Measurements from ENCODE around the gene ASB8. TPM values are rescaled to one million over a fixed set of nuclear protein-coding genes. Genes with fewer than 3 reads are reported as not detected.
A peak's percentile ranks its signal among the peaks of the same experiment; 100 is the strongest.

Gene ASB8
- total RNA-seq, 2 donors from 2014 or later, result 35.7 to 68.6 TPM

GRCh38 chr12:48175613-48176416, 18.5 kb upstream of the ASB8 start:
- H3K27me3 ChIP-seq, result no peaks in the 10 kb centered on the region
- H3K27ac ChIP-seq, result no peak overlapping the region
- TF ChIP-seq, protein P1, sequence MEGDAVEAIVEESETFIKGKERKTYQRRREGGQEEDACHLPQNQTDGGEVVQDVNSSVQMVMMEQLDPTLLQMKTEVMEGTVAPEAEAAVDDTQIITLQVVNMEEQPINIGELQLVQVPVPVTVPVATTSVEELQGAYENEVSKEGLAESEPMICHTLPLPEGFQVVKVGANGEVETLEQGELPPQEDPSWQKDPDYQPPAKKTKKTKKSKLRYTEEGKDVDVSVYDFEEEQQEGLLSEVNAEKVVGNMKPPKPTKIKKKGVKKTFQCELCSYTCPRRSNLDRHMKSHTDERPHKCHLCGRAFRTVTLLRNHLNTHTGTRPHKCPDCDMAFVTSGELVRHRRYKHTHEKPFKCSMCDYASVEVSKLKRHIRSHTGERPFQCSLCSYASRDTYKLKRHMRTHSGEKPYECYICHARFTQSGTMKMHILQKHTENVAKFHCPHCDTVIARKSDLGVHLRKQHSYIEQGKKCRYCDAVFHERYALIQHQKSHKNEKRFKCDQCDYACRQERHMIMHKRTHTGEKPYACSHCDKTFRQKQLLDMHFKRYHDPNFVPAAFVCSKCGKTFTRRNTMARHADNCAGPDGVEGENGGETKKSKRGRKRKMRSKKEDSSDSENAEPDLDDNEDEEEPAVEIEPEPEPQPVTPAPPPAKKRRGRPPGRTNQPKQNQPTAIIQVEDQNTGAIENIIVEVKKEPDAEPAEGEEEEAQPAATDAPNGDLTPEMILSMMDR (IDR thresholded peaks at IDR 0.05), result no peak

GRCh38 chr12:48169011-48169410, 11.7 kb upstream of the ASB8 start:
- no peaks in the 10 kb centered on the region for H3K36me3 ChIP-seq
- TF ChIP-seq, protein P1 (IDR thresholded peaks at IDR 0.05), result no peak
- H3K27me3 ChIP-seq, result no peaks in the 10 kb centered on the region
- no peak overlapping the region for H3K4me3 ChIP-seq
- no peak overlapping the region for H3K27ac ChIP-seq
- H3K9me3 ChIP-seq, result no peaks in the 10 kb centered on the region
- H3K4me1 ChIP-seq, result no peaks in the 10 kb centered on the region
- DNase-seq (ENCODE audit: low spot score), result no peak

More at GRCh38 chr12:48175613-48176416, 18.5 kb upstream of the ASB8 start:
- Histone ChIP-seq H3K4me3 (no peak overlapping the region), H3K36me3 (no peaks in the 10 kb centered on the region), H3K4me1 (no peaks in the 10 kb centered on the region), H3K9me3 (no peaks in the 10 kb centered on the region)
- no peak for DNase-seq (ENCODE audit: low spot score)

- no peaks in the 10 kb centered on the region for H3K36me3 ChIP-seq
- TF ChIP-seq, protein P1 (IDR thresholded peaks at IDR 0.05), result peak; percentile 83 to 89
- H3K9me3 ChIP-seq, result no peaks in the 10 kb centered on the region
- no peak overlapping the region for H3K4me3 ChIP-seq
- H3K27me3 ChIP-seq, result no peaks in the 10 kb centered on the region
- no peak overlapping the region for H3K27ac ChIP-seq
- no peaks in the 10 kb centered on the region for H3K4me1 ChIP-seq
- DNase-seq (ENCODE audit: low spot score), result no peak
These were observed 8.0 kb upstream of the ASB8 start for GRCh38 chr12:48165089-48165981.

- Histone ChIP-seq H3K4me3 (no peak overlapping the region), H3K9me3 (no peaks in the 10 kb centered on the region), H3K36me3 (no peaks in the 10 kb centered on the region), H3K27me3 (no peaks in the 10 kb centered on the region), H3K4me1 (no peaks in the 10 kb centered on the region), H3K27ac (no peak overlapping the region)
- DNase-seq (ENCODE audit: low spot score), result no peak
- TF ChIP-seq, protein P1 (IDR thresholded peaks at IDR 0.05), result no peak
These were observed 7.1 kb upstream of the ASB8 start for GRCh38 chr12:48164451-48164850.

- Histone ChIP-seq H3K27me3 (no peaks in the 10 kb centered on the region), H3K27ac (no peak overlapping the region), H3K9me3 (no peaks in the 10 kb centered on the region), H3K36me3 (no peaks in the 10 kb centered on the region), H3K4me3 (no peak overlapping the region), H3K4me1 (peaks cover 0 to under 1% of the 10 kb centered on the region in 2 donors)
- no peak for DNase-seq (ENCODE audit: low spot score)
- TF ChIP-seq, protein P1 (IDR thresholded peaks at IDR 0.05), result no peak
These were observed 5.9 kb upstream of the ASB8 start for GRCh38 chr12:48163150-48163747.
